ENCODE results near the gene SREBF1. TPM values are rescaled to one million over a fixed set of nuclear protein-coding genes. Genes with fewer than 3 reads are reported as not detected.

The SREBF1 gene
- total and polyA plus RNA-seq, 4 experiments from 2014 or later: 5.0 to 15.5 (median 10.8) TPM

- Histone ChIP-seq H3K9me3 (ENCODE audit: control insufficient read depth in 1 of 2, low read length in 2 of 2) (no peaks in the 10 kb centered on the region), H3K36me3 (ENCODE audit: insufficient read depth, low read length) (no peaks in the 10 kb centered on the region), H3K27me3 (ENCODE audit: insufficient read depth, low read length) (no peaks in the 10 kb centered on the region), H3K4me3 (ENCODE audit: low read length in 2 of 2) (no peak overlapping the region), H3K27ac (ENCODE audit: low read depth, low read length) (no peak overlapping the region), H3K4me1 (ENCODE audit: insufficient read depth, low read length) (peaks cover 20% of the 10 kb centered on the region)
- intact Hi-C loops (cut with micrococcal nuclease): no loop called here
- ChIA-PET CTCF (ENCODE audit: partially characterized antibody) (no interaction called here), POLR2A (ENCODE audit: partially characterized antibody) (no interaction called here)
- no peaks in the 10 kb centered on the region for H3K9me3 Mint-ChIP-seq
- H3K36me3 Mint-ChIP-seq: no peaks in the 10 kb centered on the region
- H3K4me3 Mint-ChIP-seq: peak overlapping the region in 1 of 8 donors; percentile 48
- H3K4me1 Mint-ChIP-seq: peaks cover 12 to 38% (median 21%) of the 10 kb centered on the region in 4 donors
- peak overlapping the region in 3 of 7 donors; percentile 24 to 55 (median 36) for H3K27ac Mint-ChIP-seq
- H3K27me3 Mint-ChIP-seq: no peaks in the 10 kb centered on the region
- no peak for DNase-seq
Observed at GRCh38 chr17:17790637-17791464, 45.9 kb downstream of the SREBF1 start.

GRCh38 chr17:17789828-17790636 is 46.8 kb downstream of the SREBF1 start:
- Mint-ChIP-seq H3K9me3 (no peaks in the 10 kb centered on the region), H3K4me3 (peak overlapping the region in 1 of 8 donors; percentile 52), H3K27me3 (no peaks in the 10 kb centered on the region), H3K27ac (peak overlapping the region in 3 of 7 donors; percentile 24 to 64 (median 36)), H3K4me1 (peaks cover 15 to 47% (median 24%) of the 10 kb centered on the region in 4 donors), H3K36me3 (no peaks in the 10 kb centered on the region)
- H3K4me3 ChIP-seq (ENCODE audit: low read length in 2 of 2): no peak overlapping the region
- CTCF ChIA-PET (ENCODE audit: partially characterized antibody): no interaction called here
- intact Hi-C loops (cut with micrococcal nuclease): no loop called here
- H3K36me3 ChIP-seq (ENCODE audit: insufficient read depth, low read length): no peaks in the 10 kb centered on the region
- no peaks in the 10 kb centered on the region for H3K27me3 ChIP-seq (ENCODE audit: insufficient read depth, low read length)
- no peaks in the 10 kb centered on the region for H3K9me3 ChIP-seq (ENCODE audit: control insufficient read depth in 1 of 2, low read length in 2 of 2)
- DNase-seq: no peak
- H3K27ac ChIP-seq (ENCODE audit: low read depth, low read length): no peak overlapping the region
- POLR2A ChIA-PET (ENCODE audit: partially characterized antibody): no interaction called here
- peaks cover 20% of the 10 kb centered on the region for H3K4me1 ChIP-seq (ENCODE audit: insufficient read depth, low read length)

- no peaks in the 10 kb centered on the region for H3K27me3 Mint-ChIP-seq
- intact Hi-C loops (cut with micrococcal nuclease): no loop called here
- H3K27me3 ChIP-seq (ENCODE audit: insufficient read depth, low read length): no peaks in the 10 kb centered on the region
- no peaks in the 10 kb centered on the region for H3K36me3 ChIP-seq (ENCODE audit: insufficient read depth, low read length)
- H3K9me3 Mint-ChIP-seq: no peaks in the 10 kb centered on the region
- H3K4me3 Mint-ChIP-seq: peak overlapping the region in 1 of 8 donors; percentile 52
- CTCF ChIA-PET (ENCODE audit: partially characterized antibody): interaction anchor here (0.6 kb wide), 1 partner anchor 28 kb away, joined by 3 read pairs; no protein-coding TSS in a partner anchor
- H3K27ac ChIP-seq (ENCODE audit: low read depth, low read length): no peak overlapping the region
- peak overlapping the region in 4 of 7 donors; percentile 22 to 74 (median 50) for H3K27ac Mint-ChIP-seq
- no peak overlapping the region for H3K4me3 ChIP-seq (ENCODE audit: low read length in 2 of 2)
- POLR2A ChIA-PET (ENCODE audit: partially characterized antibody): no interaction called here
- H3K9me3 ChIP-seq (ENCODE audit: control insufficient read depth in 1 of 2, low read length in 2 of 2): no peaks in the 10 kb centered on the region
- DNase-seq: no peak
- H3K36me3 Mint-ChIP-seq: no peaks in the 10 kb centered on the region
- peaks cover 26% of the 10 kb centered on the region for H3K4me1 ChIP-seq (ENCODE audit: insufficient read depth, low read length)
- peaks cover 15 to 51% (median 29%) of the 10 kb centered on the region in 4 donors for H3K4me1 Mint-ChIP-seq
Observed at GRCh38 chr17:17789410-17789809, 47.4 kb downstream of the SREBF1 start.

- no peaks in the 10 kb centered on the region for H3K27me3 ChIP-seq (ENCODE audit: insufficient read depth, low read length)
- no peak overlapping the region for H3K27ac Mint-ChIP-seq
- CTCF ChIA-PET (ENCODE audit: partially characterized antibody): interaction anchor here (0.6 kb wide), 1 partner anchor 28 kb away, joined by 3 read pairs; no protein-coding TSS in a partner anchor
- no peak overlapping the region for H3K27ac ChIP-seq (ENCODE audit: low read depth, low read length)
- no peak overlapping the region for H3K4me3 ChIP-seq (ENCODE audit: low read length in 2 of 2)
- H3K9me3 ChIP-seq (ENCODE audit: control insufficient read depth in 1 of 2, low read length in 2 of 2): no peaks in the 10 kb centered on the region
- no peaks in the 10 kb centered on the region for H3K9me3 Mint-ChIP-seq
- no peak overlapping the region for H3K4me3 Mint-ChIP-seq
- POLR2A ChIA-PET (ENCODE audit: partially characterized antibody): no interaction called here
- DNase-seq: no peak
- no peaks in the 10 kb centered on the region for H3K27me3 Mint-ChIP-seq
- H3K4me1 Mint-ChIP-seq: peaks cover 15 to 51% (median 30%) of the 10 kb centered on the region in 4 donors
- no peaks in the 10 kb centered on the region for H3K36me3 Mint-ChIP-seq
- peaks cover 30% of the 10 kb centered on the region for H3K4me1 ChIP-seq (ENCODE audit: insufficient read depth, low read length)
- intact Hi-C loops (cut with micrococcal nuclease): no loop called here
- no peaks in the 10 kb centered on the region for H3K36me3 ChIP-seq (ENCODE audit: insufficient read depth, low read length)
Observed at GRCh38 chr17:17788967-17789366, 47.8 kb downstream of the SREBF1 start.

GRCh38 chr17:17787568-17787967 is 49.2 kb downstream of the SREBF1 start:
- Histone ChIP-seq H3K27ac (ENCODE audit: low read depth, low read length) (no peak overlapping the region), H3K36me3 (ENCODE audit: insufficient read depth, low read length) (no peaks in the 10 kb centered on the region), H3K9me3 (ENCODE audit: control insufficient read depth in 1 of 2, low read length in 2 of 2) (no peaks in the 10 kb centered on the region), H3K4me1 (ENCODE audit: insufficient read depth, low read length) (peaks cover 25% of the 10 kb centered on the region), H3K27me3 (ENCODE audit: insufficient read depth, low read length) (no peaks in the 10 kb centered on the region), H3K4me3 (ENCODE audit: low read length in 2 of 2) (no peak overlapping the region)
- no peak overlapping the region for H3K27ac Mint-ChIP-seq
- CTCF ChIA-PET (ENCODE audit: partially characterized antibody): no interaction called here
- H3K9me3 Mint-ChIP-seq: no peaks in the 10 kb centered on the region
- no peak for DNase-seq
- POLR2A ChIA-PET (ENCODE audit: partially characterized antibody): no interaction called here
- H3K27me3 Mint-ChIP-seq: no peaks in the 10 kb centered on the region
- H3K36me3 Mint-ChIP-seq: no peaks in the 10 kb centered on the region
- intact Hi-C loops (cut with micrococcal nuclease): no loop called here
- peaks cover 10 to 41% (median 22%) of the 10 kb centered on the region in 4 donors for H3K4me1 Mint-ChIP-seq
- no peak overlapping the region for H3K4me3 Mint-ChIP-seq

- H3K4me3 ChIP-seq (ENCODE audit: low read length in 2 of 2): no peak overlapping the region
- no peaks in the 10 kb centered on the region for H3K27me3 ChIP-seq (ENCODE audit: insufficient read depth, low read length)
- Mint-ChIP-seq H3K9me3 (no peaks in the 10 kb centered on the region), H3K27me3 (no peaks in the 10 kb centered on the region), H3K36me3 (no peaks in the 10 kb centered on the region), H3K27ac (peak overlapping the region in 2 of 7 donors; percentile 19 to 91), H3K4me1 (peaks cover 6 to 35% (median 17%) of the 10 kb centered on the region in 4 donors), H3K4me3 (no peak overlapping the region)
- DNase-seq: no peak
- H3K36me3 ChIP-seq (ENCODE audit: insufficient read depth, low read length): no peaks in the 10 kb centered on the region
- intact Hi-C loops (cut with micrococcal nuclease): no loop called here
- H3K4me1 ChIP-seq (ENCODE audit: insufficient read depth, low read length): peaks cover 19% of the 10 kb centered on the region
- POLR2A ChIA-PET (ENCODE audit: partially characterized antibody): no interaction called here
- CTCF ChIA-PET (ENCODE audit: partially characterized antibody): no interaction called here
- no peaks in the 10 kb centered on the region for H3K9me3 ChIP-seq (ENCODE audit: control insufficient read depth in 1 of 2, low read length in 2 of 2)
- no peak overlapping the region for H3K27ac ChIP-seq (ENCODE audit: low read depth, low read length)
Observed at GRCh38 chr17:17786998-17787397, 49.8 kb downstream of the SREBF1 start.

GRCh38 chr17:17785407-17785806 is 51.4 kb downstream of the SREBF1 start:
- H3K27ac Mint-ChIP-seq: peak overlapping the region in 1 of 7 donors; percentile 8
- no peak overlapping the region for H3K4me3 ChIP-seq (ENCODE audit: low read length in 2 of 2)
- H3K27ac ChIP-seq (ENCODE audit: low read depth, low read length): no peak overlapping the region
- peaks cover 18% of the 10 kb centered on the region for H3K4me1 ChIP-seq (ENCODE audit: insufficient read depth, low read length)
- no peaks in the 10 kb centered on the region for H3K9me3 ChIP-seq (ENCODE audit: control insufficient read depth in 1 of 2, low read length in 2 of 2)
- peaks cover 5 to 32% (median 16%) of the 10 kb centered on the region in 4 donors for H3K4me1 Mint-ChIP-seq
- no peaks in the 10 kb centered on the region for H3K36me3 Mint-ChIP-seq
- no peaks in the 10 kb centered on the region for H3K36me3 ChIP-seq (ENCODE audit: insufficient read depth, low read length)
- CTCF ChIA-PET (ENCODE audit: partially characterized antibody): interaction anchor here (0.6 to 1.1 kb wide), 2 partner anchors 10 to 105 kb away, joined by 3 to 4 read pairs; no protein-coding TSS in a partner anchor
- H3K27me3 Mint-ChIP-seq: no peaks in the 10 kb centered on the region
- H3K27me3 ChIP-seq (ENCODE audit: insufficient read depth, low read length): no peaks in the 10 kb centered on the region
- peak overlapping the region in 6 of 8 donors; percentile 30 to 80 (median 48) for H3K4me3 Mint-ChIP-seq
- no peaks in the 10 kb centered on the region for H3K9me3 Mint-ChIP-seq
- DNase-seq: no peak
- intact Hi-C loops (cut with micrococcal nuclease): no loop called here
- POLR2A ChIA-PET (ENCODE audit: partially characterized antibody): interaction anchor here (0.6 to 1.4 kb wide), 2 partner anchors 10 to 109 kb away, joined by 4 read pairs; no protein-coding TSS in a partner anchor
